ENCODE data around the gene FGF1. TPM values are rescaled to one million over a fixed set of nuclear protein-coding genes. Genes with fewer than 3 reads are reported as not detected.

The FGF1 gene
- total and polyA plus RNA-seq, 2 donors (not counting 3 experiments of a cell fraction or from before 2014, with no cell fraction given): not detected

GRCh38 chr5:142561486-142562097 is 124.3 kb downstream of the FGF1 start:
- TF ChIP-seq MYC (IDR thresholded peaks at IDR 0.05; ENCODE audit: low read depth, low read length): no peak
- TF ChIP-seq EZH2 (IDR thresholded peaks at IDR 0.05; ENCODE audit: borderline replicate concordance, low read depth, low read length, severe bottlenecking): no peak
- TF ChIP-seq POLR2A (IDR thresholded peaks at IDR 0.05; ENCODE audit: low read depth, low read length): no peak
- TF ChIP-seq JUN (IDR thresholded peaks at IDR 0.05; ENCODE audit: borderline replicate concordance, insufficient read depth, insufficient read length, low read depth): no peak
- no peak for TF ChIP-seq CTCF (IDR thresholded peaks at IDR 0.05; ENCODE audit: extremely low read depth in 1 of 2, insufficient read depth in 1 of 2, low read depth in 1 of 2, low read length in 2 of 2)
- TF ChIP-seq MAX (IDR thresholded peaks at IDR 0.05; ENCODE audit: insufficient read depth, insufficient read length): no peak
- TF ChIP-seq POLR2AphosphoS5 (IDR thresholded peaks at IDR 0.05; ENCODE audit: insufficient read depth, low read depth, low read length): no peak
- no peak for TF ChIP-seq GATA2 (IDR thresholded peaks at IDR 0.05; ENCODE audit: insufficient read depth, insufficient read length, low read depth, low read length)
- TF ChIP-seq FOS (IDR thresholded peaks at IDR 0.05; ENCODE audit: borderline replicate concordance, insufficient read depth, low read length): no peak
- no peak overlapping the region for H2AFZ ChIP-seq (ENCODE audit: low read depth, low read length)
- no peak overlapping the region for H3K4me2 ChIP-seq (ENCODE audit: insufficient read depth, low read length)
- no peaks in the 10 kb centered on the region for H3K27me3 ChIP-seq (ENCODE audit: control insufficient read depth in 2 of 2, insufficient read depth in 2 of 2, low read length in 2 of 2)
- H3K4me3 ChIP-seq (replicated peaks in 1 of 3; ENCODE audit: insufficient read depth in 1 of 3, low read depth in 1 of 3, low read length in 3 of 3): no peak overlapping the region
- no peaks in the 10 kb centered on the region for H4K20me1 ChIP-seq (replicated peaks; ENCODE audit: control insufficient read depth, extremely low read depth, insufficient read depth, low read length)
- intact Hi-C loops (cut with micrococcal nuclease) (no loop called here), dilution Hi-C loops (cut with MboI; ENCODE audit: extremely low pct_ligation_motif_present, low sequenced_read_pairs) (no loop called here)
- no peaks in the 10 kb centered on the region for H3K4me1 ChIP-seq (ENCODE audit: control insufficient read depth, extremely low read depth, insufficient read depth, low read length)
- H3K9ac ChIP-seq (replicated peaks; ENCODE audit: extremely low read depth, insufficient read depth, low read length): no peak overlapping the region
- DNase-seq (ENCODE audit: low read depth, low spot score): no peak
- FAIRE-seq: no peak
- ChIA-PET POLR2A (no interaction called here), CTCF (interaction anchor here (0.6 to 1.4 kb wide), 4 partner anchors 8 to 248 kb away, joined by 3 to 4 read pairs (median 3); no protein-coding TSS in a partner anchor)
- H3K27ac ChIP-seq (ENCODE audit: insufficient read depth, low read depth, low read length): no peak overlapping the region
- no peaks in the 10 kb centered on the region for H3K9me1 ChIP-seq (replicated peaks; ENCODE audit: control insufficient read depth, extremely low read depth, insufficient read depth, low read length)
- H3K79me2 ChIP-seq (ENCODE audit: control insufficient read depth, insufficient read depth, low read length): no peaks in the 10 kb centered on the region
- no peaks in the 10 kb centered on the region for H3K9me3 ChIP-seq (replicated peaks; ENCODE audit: control insufficient read depth, insufficient read depth, low read length)
- no peaks in the 10 kb centered on the region for H3K36me3 ChIP-seq (ENCODE audit: control insufficient read depth in 2 of 2, extremely low read depth in 1 of 2, insufficient read depth in 2 of 2, low read length in 2 of 2)
- no TSS peak for BruUV-seq (replicated peaks)

All from endothelial cell of umbilical vein (primary cell).